Upper lobe of left lung (tissue), 4 donors: ENCODE results near the gene KCNRG.

Experiments
- POLR2AphosphoS5 ChIP-seq, 2 donors: sonication (generic); formaldehyde crosslinking; IDR thresholded peaks; one replicate each; pipeline ENCODE4 v1.5.1; 2017; ENCODE audit warnings: antibody characterized with exemption in 2 of 2
- TF ChIP-seq, protein P1 (sequence below), 6 experiments: fragments of 450-650 bp in 4 of 6; fragments of 200-600 bp in 2 of 6; sonication (generic) in 2 of 6; IDR thresholded peaks; one replicate each; pipeline ENCODE4 v1.5.1; 2016 to 2019; ENCODE audit warnings: antibody characterized with exemption in 6 of 6

DNA sequence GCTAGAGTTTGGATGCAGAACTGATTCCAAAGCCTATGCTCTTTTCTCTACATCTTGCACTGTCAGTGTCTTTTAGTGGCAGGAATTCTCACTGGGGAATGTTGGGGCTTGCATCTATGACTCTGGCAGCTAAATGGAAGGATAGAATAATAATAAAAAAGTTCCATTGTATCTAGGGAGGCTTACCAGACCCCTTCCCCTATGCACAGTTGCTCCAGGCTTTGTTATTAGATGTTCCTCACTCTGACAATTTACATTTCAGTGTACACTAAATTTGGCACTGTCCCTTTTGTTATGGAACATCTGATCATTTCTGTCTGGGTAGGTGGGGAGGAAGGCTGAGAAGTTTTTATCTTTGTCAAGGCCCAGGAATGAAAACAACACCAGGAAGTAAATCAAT lies 22.1 kb upstream of the KCNRG start:
- TF ChIP-seq, protein P1, sequence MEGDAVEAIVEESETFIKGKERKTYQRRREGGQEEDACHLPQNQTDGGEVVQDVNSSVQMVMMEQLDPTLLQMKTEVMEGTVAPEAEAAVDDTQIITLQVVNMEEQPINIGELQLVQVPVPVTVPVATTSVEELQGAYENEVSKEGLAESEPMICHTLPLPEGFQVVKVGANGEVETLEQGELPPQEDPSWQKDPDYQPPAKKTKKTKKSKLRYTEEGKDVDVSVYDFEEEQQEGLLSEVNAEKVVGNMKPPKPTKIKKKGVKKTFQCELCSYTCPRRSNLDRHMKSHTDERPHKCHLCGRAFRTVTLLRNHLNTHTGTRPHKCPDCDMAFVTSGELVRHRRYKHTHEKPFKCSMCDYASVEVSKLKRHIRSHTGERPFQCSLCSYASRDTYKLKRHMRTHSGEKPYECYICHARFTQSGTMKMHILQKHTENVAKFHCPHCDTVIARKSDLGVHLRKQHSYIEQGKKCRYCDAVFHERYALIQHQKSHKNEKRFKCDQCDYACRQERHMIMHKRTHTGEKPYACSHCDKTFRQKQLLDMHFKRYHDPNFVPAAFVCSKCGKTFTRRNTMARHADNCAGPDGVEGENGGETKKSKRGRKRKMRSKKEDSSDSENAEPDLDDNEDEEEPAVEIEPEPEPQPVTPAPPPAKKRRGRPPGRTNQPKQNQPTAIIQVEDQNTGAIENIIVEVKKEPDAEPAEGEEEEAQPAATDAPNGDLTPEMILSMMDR (IDR thresholded peaks at IDR 0.05): no peak
- no peak for TF ChIP-seq POLR2AphosphoS5 (IDR thresholded peaks at IDR 0.05)
